H1 (cell line): Measurements from ENCODE around the gene KCNQ2. TPM values are rescaled to one million over a fixed set of nuclear protein-coding genes. Genes with fewer than 3 reads are reported as not detected.

Experiments used
- ASH2L ChIP-seq: fragments of 200-600, 300-600 bp; sonication (generic); IDR thresholded peaks from one replicate; pipeline ENCODE4 v1.7.1; 2017; ENCODE audit warnings: low read length
- CBX5 ChIP-seq: fragments of 300-800, 300-1000 bp; sonication (generic); IDR thresholded peaks from 2 replicates; pipeline ENCODE4 v1.7.1; 2016; ENCODE audit warnings: antibody characterized with exemption, low read length, low read depth
- CEBPB ChIP-seq: IDR thresholded peaks from 2 replicates; pipeline ENCODE4 v1.6.1; 2012; ENCODE audit warnings: low read depth, low read length
- EGR1 ChIP-seq: IDR thresholded peaks from 2 replicates; pipeline ENCODE4 v1.6.1; 2011; ENCODE audit warnings: low read depth, low read length, borderline replicate concordance
- EZH2 ChIP-seq: fragments of 200-600 bp; sonication (generic); IDR thresholded peaks from 2 replicates; pipeline ENCODE4 v1.7.1; 2012; ENCODE audit warnings: low read depth, mild to moderate bottlenecking, moderate library complexity, low read length, inconsistent platforms; ENCODE audit not compliant: severe bottlenecking
- GABPA ChIP-seq: IDR thresholded peaks from 2 replicates; pipeline ENCODE4 v1.6.1; 2011; ENCODE audit warnings: mild to moderate bottlenecking, low read length, moderate library complexity, borderline replicate concordance; ENCODE audit not compliant: insufficient read depth
- NRF1 ChIP-seq: IDR thresholded peaks from 2 replicates; pipeline ENCODE4 v1.6.1; 2011; ENCODE audit warnings: mild to moderate bottlenecking, low read depth, low read length, improper control_type of control experiment
- PHF8 ChIP-seq: fragments of 200-600 bp; sonication (generic); conservative IDR thresholded peaks from 2 replicates; pipeline ENCODE4 v1.7.1; 2012; ENCODE audit warnings: low read depth, mild to moderate bottlenecking, inconsistent platforms, low read length, moderate library complexity
- SIRT6 ChIP-seq: IDR thresholded peaks from one replicate; pipeline ENCODE4 v1.7.1; 2012; ENCODE audit warnings: low read length, inconsistent platforms
- SP1 ChIP-seq: IDR thresholded peaks from 2 replicates; pipeline ENCODE4 v1.6.1; 2011; ENCODE audit warnings: low read depth, low read length
- SRF ChIP-seq: IDR thresholded peaks from 2 replicates; pipeline ENCODE4 v1.6.1; 2011; ENCODE audit warnings: mild to moderate bottlenecking, low read depth, low read length, moderate library complexity
- polyA plus RNA-seq, 7 experiments: library from polyadenylated mRNA; depleted of rRNA in 3 of 7; stranded (reverse) in 5 of 7; unstranded in 2 of 7; fragments of >200 nt in 5 of 7; fragments of 200-250 nt in 2 of 7; gene quantifications; 1 replicate in 5 of 7; 2 replicates in 1 of 7; 4 replicates in 1 of 7; pipeline versions ENCODE4 v1.2.1 to v1.2.3, GENCODE V29; 2011 to 2013; ENCODE audit warnings: missing spikeins in 2 of 7, mixed read lengths in 2 of 7
- total RNA-seq: library from RNA; stranded (reverse); fragmentation: NEBNext Ultra II Directional; extraction: Animal tissue kit (Norgen Biotek cat#: 25700); gene quantifications from 2 replicates; pipeline ENCODE4 v1.2.1, GENCODE V29; 2021
- TF ChIP-seq, protein P1 (sequence below): fragments of 300-600 bp; sonication (generic); IDR thresholded peaks from 2 replicates; pipeline ENCODE4 v1.7.1; 2012; ENCODE audit warnings: low read length, moderate library complexity, mild to moderate bottlenecking, inconsistent platforms; ENCODE audit not compliant: insufficient replicate concordance

KCNQ2 gene
- total and polyA plus RNA-seq, 2 of the 8 experiments (the other 6 are each of a cell fraction or from before 2014, with no cell fraction given), result 82.6 to 243 TPM

DNA sequence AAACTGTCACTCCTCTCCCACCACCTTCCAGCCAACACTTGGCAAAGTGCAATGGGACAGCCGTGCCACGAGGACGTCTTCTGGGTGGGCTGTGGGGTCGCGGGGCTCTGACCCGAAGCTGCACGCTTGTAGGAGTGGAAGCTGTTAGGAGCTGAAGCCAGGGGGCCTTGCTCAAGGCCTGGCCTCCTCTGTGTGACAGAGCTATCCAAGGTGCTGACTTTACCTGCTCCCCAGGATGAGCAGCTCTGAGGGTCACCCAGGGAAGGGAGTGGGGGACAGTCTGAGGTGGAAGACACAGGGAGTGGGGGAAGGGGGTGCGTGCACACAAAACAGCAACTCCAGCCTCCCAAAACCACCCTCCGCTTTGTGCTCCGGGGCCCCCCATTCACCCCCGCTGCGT lies 93.8 kb downstream of the KCNQ2 start (continued):
- TF ChIP-seq, protein P1, sequence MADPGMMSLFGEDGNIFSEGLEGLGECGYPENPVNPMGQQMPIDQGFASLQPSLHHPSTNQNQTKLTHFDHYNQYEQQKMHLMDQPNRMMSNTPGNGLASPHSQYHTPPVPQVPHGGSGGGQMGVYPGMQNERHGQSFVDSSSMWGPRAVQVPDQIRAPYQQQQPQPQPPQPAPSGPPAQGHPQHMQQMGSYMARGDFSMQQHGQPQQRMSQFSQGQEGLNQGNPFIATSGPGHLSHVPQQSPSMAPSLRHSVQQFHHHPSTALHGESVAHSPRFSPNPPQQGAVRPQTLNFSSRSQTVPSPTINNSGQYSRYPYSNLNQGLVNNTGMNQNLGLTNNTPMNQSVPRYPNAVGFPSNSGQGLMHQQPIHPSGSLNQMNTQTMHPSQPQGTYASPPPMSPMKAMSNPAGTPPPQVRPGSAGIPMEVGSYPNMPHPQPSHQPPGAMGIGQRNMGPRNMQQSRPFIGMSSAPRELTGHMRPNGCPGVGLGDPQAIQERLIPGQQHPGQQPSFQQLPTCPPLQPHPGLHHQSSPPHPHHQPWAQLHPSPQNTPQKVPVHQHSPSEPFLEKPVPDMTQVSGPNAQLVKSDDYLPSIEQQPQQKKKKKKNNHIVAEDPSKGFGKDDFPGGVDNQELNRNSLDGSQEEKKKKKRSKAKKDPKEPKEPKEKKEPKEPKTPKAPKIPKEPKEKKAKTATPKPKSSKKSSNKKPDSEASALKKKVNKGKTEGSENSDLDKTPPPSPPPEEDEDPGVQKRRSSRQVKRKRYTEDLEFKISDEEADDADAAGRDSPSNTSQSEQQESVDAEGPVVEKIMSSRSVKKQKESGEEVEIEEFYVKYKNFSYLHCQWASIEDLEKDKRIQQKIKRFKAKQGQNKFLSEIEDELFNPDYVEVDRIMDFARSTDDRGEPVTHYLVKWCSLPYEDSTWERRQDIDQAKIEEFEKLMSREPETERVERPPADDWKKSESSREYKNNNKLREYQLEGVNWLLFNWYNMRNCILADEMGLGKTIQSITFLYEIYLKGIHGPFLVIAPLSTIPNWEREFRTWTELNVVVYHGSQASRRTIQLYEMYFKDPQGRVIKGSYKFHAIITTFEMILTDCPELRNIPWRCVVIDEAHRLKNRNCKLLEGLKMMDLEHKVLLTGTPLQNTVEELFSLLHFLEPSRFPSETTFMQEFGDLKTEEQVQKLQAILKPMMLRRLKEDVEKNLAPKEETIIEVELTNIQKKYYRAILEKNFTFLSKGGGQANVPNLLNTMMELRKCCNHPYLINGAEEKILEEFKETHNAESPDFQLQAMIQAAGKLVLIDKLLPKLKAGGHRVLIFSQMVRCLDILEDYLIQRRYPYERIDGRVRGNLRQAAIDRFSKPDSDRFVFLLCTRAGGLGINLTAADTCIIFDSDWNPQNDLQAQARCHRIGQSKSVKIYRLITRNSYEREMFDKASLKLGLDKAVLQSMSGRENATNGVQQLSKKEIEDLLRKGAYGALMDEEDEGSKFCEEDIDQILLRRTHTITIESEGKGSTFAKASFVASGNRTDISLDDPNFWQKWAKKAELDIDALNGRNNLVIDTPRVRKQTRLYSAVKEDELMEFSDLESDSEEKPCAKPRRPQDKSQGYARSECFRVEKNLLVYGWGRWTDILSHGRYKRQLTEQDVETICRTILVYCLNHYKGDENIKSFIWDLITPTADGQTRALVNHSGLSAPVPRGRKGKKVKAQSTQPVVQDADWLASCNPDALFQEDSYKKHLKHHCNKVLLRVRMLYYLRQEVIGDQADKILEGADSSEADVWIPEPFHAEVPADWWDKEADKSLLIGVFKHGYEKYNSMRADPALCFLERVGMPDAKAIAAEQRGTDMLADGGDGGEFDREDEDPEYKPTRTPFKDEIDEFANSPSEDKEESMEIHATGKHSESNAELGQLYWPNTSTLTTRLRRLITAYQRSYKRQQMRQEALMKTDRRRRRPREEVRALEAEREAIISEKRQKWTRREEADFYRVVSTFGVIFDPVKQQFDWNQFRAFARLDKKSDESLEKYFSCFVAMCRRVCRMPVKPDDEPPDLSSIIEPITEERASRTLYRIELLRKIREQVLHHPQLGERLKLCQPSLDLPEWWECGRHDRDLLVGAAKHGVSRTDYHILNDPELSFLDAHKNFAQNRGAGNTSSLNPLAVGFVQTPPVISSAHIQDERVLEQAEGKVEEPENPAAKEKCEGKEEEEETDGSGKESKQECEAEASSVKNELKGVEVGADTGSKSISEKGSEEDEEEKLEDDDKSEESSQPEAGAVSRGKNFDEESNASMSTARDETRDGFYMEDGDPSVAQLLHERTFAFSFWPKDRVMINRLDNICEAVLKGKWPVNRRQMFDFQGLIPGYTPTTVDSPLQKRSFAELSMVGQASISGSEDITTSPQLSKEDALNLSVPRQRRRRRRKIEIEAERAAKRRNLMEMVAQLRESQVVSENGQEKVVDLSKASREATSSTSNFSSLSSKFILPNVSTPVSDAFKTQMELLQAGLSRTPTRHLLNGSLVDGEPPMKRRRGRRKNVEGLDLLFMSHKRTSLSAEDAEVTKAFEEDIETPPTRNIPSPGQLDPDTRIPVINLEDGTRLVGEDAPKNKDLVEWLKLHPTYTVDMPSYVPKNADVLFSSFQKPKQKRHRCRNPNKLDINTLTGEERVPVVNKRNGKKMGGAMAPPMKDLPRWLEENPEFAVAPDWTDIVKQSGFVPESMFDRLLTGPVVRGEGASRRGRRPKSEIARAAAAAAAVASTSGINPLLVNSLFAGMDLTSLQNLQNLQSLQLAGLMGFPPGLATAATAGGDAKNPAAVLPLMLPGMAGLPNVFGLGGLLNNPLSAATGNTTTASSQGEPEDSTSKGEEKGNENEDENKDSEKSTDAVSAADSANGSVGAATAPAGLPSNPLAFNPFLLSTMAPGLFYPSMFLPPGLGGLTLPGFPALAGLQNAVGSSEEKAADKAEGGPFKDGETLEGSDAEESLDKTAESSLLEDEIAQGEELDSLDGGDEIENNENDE, result no peak
- TF ChIP-seq GABPA (peak; percentile 75; the same call in 1 of the 2 replicates), NRF1 (no peak), SIRT6 (no peak), CBX5 (no peak), EGR1 (no peak), PHF8 (no peak), SRF (no peak), CEBPB (0 out of 2 replicates have a peak, but pooled peaks have one; percentile 23), ASH2L (no peak), SP1 (no peak), EZH2 (no peak)
